GM21381 (cell line): ENCODE results near the gene TMEM238L.

Source experiments
- ATAC-seq: cut with Tn5 transposase; IDR thresholded peaks from one replicate; pipeline ENCODE4 v1.9.1; 2021; ENCODE audit warnings: mild to moderate bottlenecking, moderate library complexity; ENCODE audit not compliant: unreplicated experiment

TMEM238L gene

GRCh38 chr17:10748531-10749181, 55.2 kb downstream of the TMEM238L start:
- ATAC-seq, result no peak

- ATAC-seq, result no peak
These were observed 58.7 kb downstream of the TMEM238L start for GRCh38 chr17:10745231-10745630.
